ENCODE measurements around the gene NEDD9.
A peak's percentile ranks its signal among the peaks of the same experiment; 100 is the strongest.

NEDD9 gene

DNA sequence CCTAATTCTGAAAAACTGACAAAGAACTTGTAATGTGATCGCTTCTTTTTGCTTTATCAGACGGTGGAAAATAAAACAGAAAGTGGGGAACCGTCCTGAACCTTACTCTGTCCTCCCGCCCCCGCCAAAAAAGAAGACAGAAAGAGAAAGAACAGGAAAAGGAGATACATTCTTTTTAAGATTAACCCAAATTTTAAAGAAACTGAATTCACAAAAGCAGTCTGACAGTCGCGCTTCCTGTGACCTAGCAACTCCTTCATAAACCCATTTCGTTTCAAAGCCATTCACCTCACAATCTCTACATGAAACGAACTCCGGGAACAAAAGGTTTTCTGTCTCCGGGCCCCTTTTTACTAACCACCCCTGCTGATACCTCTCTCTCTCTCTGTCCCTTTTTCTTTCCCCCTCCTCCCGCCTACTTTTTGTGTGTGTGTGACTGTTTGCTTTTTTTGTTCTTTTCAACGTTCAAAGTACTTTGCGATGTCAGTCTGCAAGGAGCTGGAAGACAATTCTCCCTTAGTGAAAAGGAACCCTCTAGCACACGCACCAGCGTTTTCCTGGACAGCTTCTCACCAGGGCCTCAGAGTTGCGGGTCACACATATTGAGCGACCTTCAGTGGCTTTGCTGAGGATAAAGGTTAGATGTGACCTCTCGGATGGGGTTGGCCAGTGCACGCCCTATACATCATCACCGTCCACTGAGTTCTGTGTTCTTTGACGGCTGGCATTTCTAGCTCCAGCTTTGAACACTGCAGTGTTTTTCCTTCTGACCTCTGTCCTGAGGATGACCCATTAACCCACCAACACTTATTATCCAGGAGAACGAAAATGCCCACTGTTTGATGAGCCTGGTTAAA lies 530 bp upstream of the NEDD9 start:
- DNase-seq, result peak in 1 of 2 experiments; percentile 17

DNA sequence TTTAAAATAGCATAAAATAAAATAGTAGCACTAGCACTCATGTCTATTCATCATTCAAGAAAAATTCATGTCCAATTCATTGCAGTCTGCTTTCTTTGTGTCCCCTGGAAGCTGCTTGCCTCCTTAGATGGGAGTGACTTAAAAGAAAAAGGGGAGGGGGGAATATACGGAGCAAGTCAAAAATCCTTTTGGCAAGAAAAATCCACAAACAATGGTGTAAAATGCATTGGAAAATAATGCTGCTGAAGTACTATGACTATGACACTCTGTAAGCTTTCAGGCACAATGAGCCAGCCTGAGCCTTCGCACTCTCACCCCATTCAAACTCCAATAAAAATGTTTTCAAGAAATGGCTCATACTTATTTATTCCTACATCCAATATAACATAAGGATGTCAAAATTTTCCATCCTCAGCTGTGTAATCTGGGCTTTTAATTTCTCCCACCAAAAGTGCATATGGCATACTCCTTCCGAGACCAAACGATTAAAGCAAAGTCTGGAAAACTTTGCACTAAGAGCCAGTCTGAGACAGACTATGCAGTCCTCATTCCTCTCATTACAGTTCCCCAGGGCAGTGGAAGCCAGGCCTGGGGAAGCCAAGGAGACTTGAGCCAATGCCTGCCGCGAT lies 790 bp downstream of the NEDD9 start:
- no peak for DNase-seq

DNA sequence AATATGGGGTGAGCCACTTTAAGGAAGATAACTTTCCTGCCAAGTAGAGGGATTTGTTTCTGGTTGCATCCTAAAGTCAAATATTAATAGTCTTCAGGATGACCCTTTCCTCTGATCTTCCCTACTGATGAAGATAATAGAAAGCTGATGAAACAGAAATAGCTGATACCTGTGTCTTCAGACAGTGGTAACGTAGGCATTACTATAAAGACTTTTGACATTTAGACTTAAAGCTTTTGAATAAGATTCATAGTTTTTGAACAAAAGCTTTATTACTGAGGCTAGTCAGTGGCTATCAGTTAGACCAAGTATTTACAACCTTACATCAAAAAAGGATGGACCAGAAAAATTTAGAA lies 1.4 kb downstream of the NEDD9 start:
- no peak for DNase-seq

DNA sequence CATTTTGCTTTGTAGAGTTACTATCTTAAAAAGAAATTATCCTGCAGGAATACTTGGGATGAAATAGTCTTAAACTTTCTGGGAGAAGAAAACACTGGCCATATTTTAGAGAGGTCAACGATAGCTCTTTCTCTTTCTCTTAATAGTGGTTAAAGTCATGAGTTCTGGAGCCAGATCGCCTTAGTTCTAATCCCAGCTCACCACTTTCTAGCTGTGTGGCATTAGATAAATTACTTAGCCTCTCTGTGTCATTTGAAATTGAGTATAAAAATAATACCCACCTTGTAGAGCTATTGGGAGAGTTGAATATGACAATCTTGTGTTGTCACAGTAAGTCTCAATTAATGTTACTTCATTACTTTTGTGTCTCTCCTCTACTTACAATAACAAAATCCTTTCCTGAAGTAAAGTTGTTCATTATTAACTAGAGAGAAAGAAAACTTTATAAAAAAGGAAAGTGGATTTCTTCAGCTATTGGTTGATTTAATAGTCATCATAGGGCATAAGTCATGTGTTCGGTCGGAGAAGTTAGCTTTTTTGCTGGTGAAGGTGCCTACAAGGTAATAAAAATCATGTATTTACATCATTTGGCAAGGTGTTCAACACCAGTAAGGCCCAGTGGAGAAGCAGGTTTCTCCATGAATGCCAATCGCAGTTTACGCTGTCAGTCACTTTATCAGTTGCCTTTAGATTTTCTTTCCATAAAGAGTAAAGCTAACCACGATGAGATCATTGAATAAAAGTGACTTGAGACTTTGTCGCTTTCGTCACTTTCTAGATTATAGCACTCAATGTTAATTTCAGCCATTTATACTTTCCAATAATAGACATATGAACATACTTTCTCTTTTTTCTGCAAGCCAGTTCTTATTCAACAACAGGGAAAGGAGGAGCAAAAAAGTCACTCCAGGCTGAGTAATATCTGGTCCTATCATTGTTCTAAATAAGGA lies 2.0 kb downstream of the NEDD9 start:
- no peak for DNase-seq

GRCh38 chr6:11229655-11230046 lies 2.8 kb downstream of the NEDD9 start:
- DNase-seq, result no peak

DNA sequence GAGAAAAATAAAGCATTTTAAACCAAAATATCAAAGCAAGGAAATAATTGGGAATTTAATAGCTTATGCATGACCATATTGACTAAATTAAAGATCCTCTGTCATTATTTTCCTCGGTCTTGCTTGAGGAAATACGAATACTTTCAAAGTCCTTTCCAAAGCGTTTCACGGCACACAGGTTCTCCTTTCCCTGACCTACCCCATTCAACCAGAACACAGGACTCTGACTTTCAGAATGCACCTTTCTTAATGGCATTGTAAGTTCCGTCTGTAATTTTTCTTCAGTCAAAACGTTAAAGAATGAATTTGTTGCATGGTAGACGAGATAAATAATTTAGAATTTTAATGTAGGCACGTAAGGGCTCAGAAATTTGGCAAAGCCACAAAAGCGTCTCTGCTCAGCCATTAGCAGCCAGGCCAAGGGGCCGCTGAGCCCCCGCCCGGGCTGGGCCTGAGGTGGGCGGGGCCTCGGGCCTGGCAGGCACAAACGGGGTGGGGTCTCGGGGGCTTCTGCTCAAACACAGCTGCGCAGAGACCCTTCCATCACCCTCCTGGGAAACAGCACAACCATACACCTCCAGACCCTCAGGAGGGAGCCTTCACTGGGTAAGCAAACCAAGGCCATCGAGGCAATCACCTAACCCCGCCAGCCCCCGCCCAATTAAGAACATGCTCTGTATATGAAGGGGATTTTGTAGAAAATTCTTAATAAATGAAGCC lies 3.4 kb downstream of the NEDD9 start:
- no peak for DNase-seq

DNA sequence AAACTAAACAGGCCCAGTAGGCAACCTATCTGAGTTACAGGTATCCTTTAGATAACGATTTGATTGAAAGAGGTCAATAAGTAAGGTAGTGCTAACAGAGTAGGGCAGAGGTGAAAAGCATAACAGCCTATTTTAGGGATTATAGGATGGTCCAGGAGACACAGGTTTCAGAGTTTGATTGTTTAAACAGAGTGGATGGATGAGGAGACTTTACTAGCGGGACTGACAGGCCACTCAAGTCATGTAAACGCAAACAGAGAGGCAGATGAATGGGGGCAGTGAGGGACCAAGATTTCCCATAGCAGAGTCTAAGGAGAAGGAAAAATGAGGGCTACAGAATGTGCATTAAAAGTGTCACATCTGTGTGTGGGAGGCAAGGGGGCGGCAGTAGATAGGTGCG lies 4.8 kb downstream of the NEDD9 start:
- DNase-seq, result no peak

DNA sequence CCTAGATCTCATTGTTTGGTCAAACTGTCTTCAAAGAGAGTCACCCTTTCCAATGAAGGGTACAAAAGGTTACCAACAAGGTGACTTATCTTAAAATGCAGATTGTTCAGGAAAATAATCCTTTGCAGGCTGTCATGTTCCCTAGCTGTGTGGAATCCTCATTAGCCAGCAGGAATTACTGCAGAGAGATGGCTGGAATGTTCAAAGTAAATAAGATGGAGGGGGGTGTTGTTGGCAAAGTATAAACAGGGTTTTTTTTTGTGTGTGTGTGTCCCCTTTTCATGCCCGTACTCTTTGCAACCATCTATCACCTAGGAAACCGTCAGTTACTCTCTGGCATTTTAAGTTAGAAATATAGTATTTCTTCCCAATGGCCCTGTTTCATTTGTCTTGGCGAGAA lies 6.5 kb downstream of the NEDD9 start:
- DNase-seq, result no peak

- peak; percentile 28 to 53 for DNase-seq
Observed at GRCh38 chr6:11224966-11225463, 7.5 kb downstream of the NEDD9 start.

DNA sequence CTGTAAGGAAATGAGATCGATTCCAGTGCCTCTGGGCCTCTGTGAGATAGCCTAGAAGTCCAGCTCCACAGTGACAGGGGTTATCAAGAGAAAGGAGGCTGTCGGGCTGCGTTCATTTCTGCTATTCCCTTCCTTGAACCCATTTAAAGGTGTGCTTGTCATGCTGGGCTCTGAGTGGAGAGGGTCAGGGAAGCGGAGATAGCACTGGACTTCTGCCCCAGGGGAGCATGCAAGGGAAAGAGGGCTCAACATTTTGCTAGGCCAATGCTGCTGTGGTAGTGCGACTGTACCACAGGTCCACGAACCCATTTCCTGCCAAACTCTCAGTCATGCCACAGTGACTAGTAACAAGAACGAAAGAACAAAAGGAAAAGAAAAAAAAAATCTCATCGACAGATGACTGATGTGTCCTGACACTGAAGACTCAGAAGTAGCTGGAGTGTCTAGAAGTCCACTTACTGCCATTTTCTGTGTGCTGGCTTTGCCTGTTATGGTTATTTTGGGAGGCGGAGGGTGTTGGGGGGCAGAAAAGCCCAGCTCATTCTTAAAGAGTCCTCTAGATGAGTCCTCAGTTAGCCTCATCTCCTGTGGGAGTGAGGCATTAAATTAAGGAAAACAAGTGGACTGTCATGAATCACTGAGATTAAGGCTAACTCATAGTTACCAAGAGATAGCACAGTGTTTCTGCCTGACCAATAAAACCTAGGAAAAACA lies 8.1 kb downstream of the NEDD9 start:
- DNase-seq, result peak; percentile 40 to 55

GRCh38 chr6:11223286-11223864 lies 9.1 kb downstream of the NEDD9 start:
- DNase-seq, result no peak

- no peak for DNase-seq
Observed at GRCh38 chr6:11222385-11223277, 9.8 kb downstream of the NEDD9 start.

DNA sequence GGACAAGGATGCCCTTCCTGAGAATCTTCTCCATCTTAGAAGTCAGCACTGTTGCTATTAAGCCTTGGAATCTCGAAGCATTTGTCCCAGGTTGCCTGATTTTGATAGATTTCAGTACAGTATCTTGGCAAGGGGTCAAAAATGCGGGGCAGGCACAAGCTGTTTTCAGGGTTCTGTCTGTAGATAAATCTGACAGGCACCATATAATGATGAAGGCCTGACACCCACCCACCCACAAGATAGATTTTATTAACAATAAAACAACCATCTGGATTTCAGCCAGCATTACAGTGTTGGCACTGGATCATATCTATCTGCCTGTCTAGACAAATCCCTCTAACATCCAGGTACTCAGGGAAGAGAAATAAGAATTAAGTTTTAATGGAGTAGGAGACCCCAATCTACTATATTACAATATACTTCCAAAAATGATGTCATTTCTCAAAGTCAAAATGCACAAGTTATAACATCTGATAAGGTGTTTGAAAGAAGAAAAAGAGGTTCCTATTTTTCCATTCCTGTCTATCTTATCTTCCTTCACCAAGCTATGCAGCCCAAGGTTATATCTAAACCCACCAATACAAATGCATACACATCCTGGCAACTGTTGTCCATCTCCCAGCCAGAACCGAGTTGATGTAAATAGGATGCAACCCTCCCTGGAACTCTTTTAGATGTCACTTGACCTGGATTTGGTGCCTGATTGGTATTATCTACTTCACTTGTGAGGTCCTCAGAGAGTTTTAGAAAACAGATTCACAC lies 10.7 kb downstream of the NEDD9 start:
- DNase-seq, result no peak

GRCh38 chr6:11219400-11219834 lies 13.1 kb downstream of the NEDD9 start:
- DNase-seq, result no peak

DNA sequence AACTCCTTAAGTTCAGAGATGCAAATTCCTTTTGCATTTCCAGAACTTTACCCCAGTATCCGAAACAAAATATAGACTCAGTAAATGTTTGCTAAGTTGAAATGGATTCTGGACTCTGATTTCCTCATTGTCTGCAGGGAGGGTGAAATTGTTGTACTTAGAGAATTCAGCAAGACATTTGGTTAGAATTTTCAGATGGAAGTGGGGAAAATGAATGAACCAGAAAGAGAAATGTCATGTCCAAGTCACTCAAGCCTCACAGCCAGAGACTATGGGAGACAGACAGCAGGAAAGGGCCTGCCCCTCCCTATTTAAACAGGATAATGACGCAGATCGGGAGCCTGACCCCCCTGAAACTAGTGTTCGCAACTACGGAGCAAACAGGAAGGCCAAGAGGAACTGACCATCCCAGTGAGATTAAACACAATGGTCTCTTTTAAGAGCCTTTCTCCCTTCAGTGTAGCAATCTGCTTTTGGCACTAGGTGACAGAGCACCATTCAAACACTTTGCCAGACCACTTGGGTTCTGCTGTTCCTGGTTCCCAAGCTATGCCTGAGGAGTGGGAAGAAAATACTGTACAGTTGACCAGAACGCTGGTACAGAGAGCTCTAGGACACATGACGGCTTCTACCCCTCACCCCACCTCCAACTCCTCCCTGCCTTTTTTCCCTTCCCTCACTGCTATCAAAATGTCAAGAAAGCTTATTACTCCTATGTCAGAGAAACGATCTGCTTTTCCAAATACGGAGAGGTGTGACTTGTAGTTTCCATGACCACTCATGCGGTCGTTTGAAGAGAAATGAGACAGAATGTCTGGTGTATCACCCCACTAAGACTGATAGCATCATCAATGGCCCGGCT lies 13.7 kb downstream of the NEDD9 start:
- peak; percentile 21 to 45 for DNase-seq

DNA sequence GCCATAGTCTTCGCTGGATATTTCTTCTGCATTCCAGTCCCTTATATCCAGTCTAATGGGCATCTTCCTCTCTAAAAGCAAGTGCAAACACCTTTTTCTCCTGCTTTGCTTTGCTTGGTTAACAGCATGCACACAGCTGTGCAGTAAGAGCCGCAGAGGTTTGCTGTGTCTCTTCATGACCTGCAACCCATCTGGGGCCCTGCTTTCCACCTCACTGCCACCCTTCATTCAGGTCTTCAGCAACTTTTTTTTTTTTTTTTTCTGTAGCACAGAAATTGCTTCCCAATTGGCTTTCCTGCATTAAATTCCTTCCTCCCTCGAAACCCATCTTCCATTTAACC lies 14.4 kb downstream of the NEDD9 start:
- DNase-seq, result no peak

DNA sequence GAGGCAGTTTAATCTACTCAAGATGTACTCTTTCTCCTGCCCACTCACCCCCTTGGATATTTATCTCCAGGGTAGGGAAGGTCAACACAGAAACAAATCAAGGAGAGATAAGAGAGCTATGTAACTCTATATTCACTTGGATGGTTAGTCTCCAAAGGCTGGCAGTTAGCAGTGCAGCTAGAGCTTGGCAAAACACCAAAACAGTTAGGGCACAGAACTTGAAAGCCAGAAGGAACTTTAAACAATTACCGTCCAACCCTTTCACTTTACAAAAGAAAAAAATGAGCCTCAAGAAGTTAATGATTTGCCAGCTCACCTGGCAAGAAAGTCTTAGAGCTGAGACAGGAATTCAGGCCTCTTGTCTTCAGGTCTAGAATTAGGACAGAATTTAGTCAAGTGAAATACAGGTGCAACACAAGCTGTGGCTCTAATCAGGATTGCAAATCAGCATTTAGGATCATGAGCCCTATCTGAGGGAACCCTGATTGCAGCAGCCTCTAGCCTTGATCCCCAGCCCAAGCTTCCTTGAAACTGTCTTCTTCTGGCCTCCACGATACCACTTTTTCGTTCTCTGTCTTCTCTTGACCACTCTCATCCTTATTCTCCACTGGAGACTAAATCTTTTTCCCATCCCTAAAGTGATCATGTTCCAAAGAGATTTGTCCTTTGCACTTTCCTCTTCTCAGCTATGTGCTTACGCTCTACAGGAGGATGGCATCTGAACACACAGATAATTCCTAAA lies 14.9 kb downstream of the NEDD9 start:
- DNase-seq, result no peak

- DNase-seq, result no peak
Observed at GRCh38 chr6:11215773-11216172, 16.7 kb downstream of the NEDD9 start.
